Type B pancreatic cell (in vitro differentiated cells): ENCODE results near the gene FCRL6. TPM values are rescaled to one million over a fixed set of nuclear protein-coding genes. Genes with fewer than 3 reads are reported as not detected.

ENCODE experiments used
- DNase-seq: peaks from one replicate; pipeline ENCODE4 v3.0.0; 2021; ENCODE audit warnings: mixed read lengths; ENCODE audit not compliant: unreplicated experiment; ENCODE audit errors: extremely low spot score
- H3K27ac Mint-ChIP-seq: 2 replicates; pipeline ENCODE4 v1.8.0; 2021; ENCODE audit warnings: mild to moderate bottlenecking, mixed read lengths
- H3K27me3 Mint-ChIP-seq: 2 replicates; pipeline ENCODE4 v1.8.0; 2021; ENCODE audit warnings: mixed read lengths
- H3K36me3 Mint-ChIP-seq: 2 replicates; pipeline ENCODE4 v1.8.0; 2021; ENCODE audit warnings: mixed read lengths
- H3K4me1 Mint-ChIP-seq: one replicate; pipeline ENCODE4 v1.8.0; 2021; ENCODE audit warnings: mixed read lengths; ENCODE audit not compliant: unreplicated experiment
- H3K4me3 Mint-ChIP-seq: 2 replicates; pipeline ENCODE4 v1.8.0; 2021; ENCODE audit warnings: mild to moderate bottlenecking, mixed read lengths
- H3K9me3 Mint-ChIP-seq: 2 replicates; pipeline ENCODE4 v1.8.0; 2021; ENCODE audit warnings: mixed read lengths
- CTCF ChIP-seq: fragments of 200-600 bp; sonication (generic); conservative IDR thresholded peaks from 2 replicates; pipeline ENCODE4 v1.5.0; 2021; ENCODE audit warnings: antibody characterized with exemption, mild to moderate bottlenecking
- total RNA-seq: library from RNA; stranded (reverse); gene quantifications from 2 replicates; pipeline ENCODE4 v1.2.1, GENCODE V29; 2021; ENCODE audit warnings: low replicate concordance

The FCRL6 gene
- total RNA-seq, 1 donor from 2014 or later: not detected

GRCh38 chr1:159853417-159854115 is 51.4 kb downstream of the FCRL6 start:
- H3K4me3 Mint-ChIP-seq: peak overlapping the region; percentile 93
- DNase-seq: no peak
- peak overlapping the region; percentile 79 for H3K27ac Mint-ChIP-seq
- peaks cover 7% of the 10 kb centered on the region for H3K4me1 Mint-ChIP-seq
- H3K27me3 Mint-ChIP-seq: peaks cover 57% of the 10 kb centered on the region
- no peaks in the 10 kb centered on the region for H3K36me3 Mint-ChIP-seq
- no peaks in the 10 kb centered on the region for H3K9me3 Mint-ChIP-seq
- TF ChIP-seq CTCF: no peak

GRCh38 chr1:159854116-159854692 is 52.0 kb downstream of the FCRL6 start:
- H3K27me3 Mint-ChIP-seq: peaks cover 56% of the 10 kb centered on the region
- H3K4me1 Mint-ChIP-seq: peaks cover 7% of the 10 kb centered on the region
- H3K27ac Mint-ChIP-seq: peak overlapping the region; percentile 79
- DNase-seq: no peak
- TF ChIP-seq CTCF: no peak
- H3K4me3 Mint-ChIP-seq: peak overlapping the region; percentile 93
- no peaks in the 10 kb centered on the region for H3K9me3 Mint-ChIP-seq
- no peaks in the 10 kb centered on the region for H3K36me3 Mint-ChIP-seq

GRCh38 chr1:159854693-159855192 is 52.6 kb downstream of the FCRL6 start:
- Mint-ChIP-seq H3K27ac (peak overlapping the region; percentile 25), H3K4me3 (peak overlapping the region; percentile 93), H3K4me1 (peaks cover 7% of the 10 kb centered on the region), H3K9me3 (no peaks in the 10 kb centered on the region), H3K27me3 (peaks cover 57% of the 10 kb centered on the region), H3K36me3 (no peaks in the 10 kb centered on the region)
- DNase-seq: peak; percentile 82
- TF ChIP-seq CTCF: peak; percentile 35

- H3K4me3 Mint-ChIP-seq: peak overlapping the region; percentile 84
- H3K27me3 Mint-ChIP-seq: peaks cover 52% of the 10 kb centered on the region
Measured at GRCh38 chr1:159855709-159856108, 53.5 kb downstream of the FCRL6 start.

GRCh38 chr1:159856576-159856975 is 54.4 kb downstream of the FCRL6 start:
- no peaks in the 10 kb centered on the region for H3K9me3 Mint-ChIP-seq
- no peak overlapping the region for H3K27ac Mint-ChIP-seq
- H3K4me1 Mint-ChIP-seq: peaks cover 7% of the 10 kb centered on the region
- H3K27me3 Mint-ChIP-seq: peaks cover 47% of the 10 kb centered on the region
- H3K36me3 Mint-ChIP-seq: no peaks in the 10 kb centered on the region
- peak overlapping the region; percentile 83 for H3K4me3 Mint-ChIP-seq
- no peak for TF ChIP-seq CTCF
- DNase-seq: no peak

More at GRCh38 chr1:159855709-159856108, 53.5 kb downstream of the FCRL6 start:
- H3K9me3 Mint-ChIP-seq: no peaks in the 10 kb centered on the region
- DNase-seq: no peak
- H3K27ac Mint-ChIP-seq: no peak overlapping the region
- peaks cover 7% of the 10 kb centered on the region for H3K4me1 Mint-ChIP-seq
- H3K36me3 Mint-ChIP-seq: no peaks in the 10 kb centered on the region
- no peak for TF ChIP-seq CTCF
